Mesendoderm (in vitro differentiated cells): ENCODE data around the gene IL27RA.

Experiments used
- DNase-seq: peaks from one replicate; pipeline ENCODE4 v3.0.0; 2013
- H2AK5ac ChIP-seq: 2 replicates; pipeline ENCODE4 v1.6.1; 2013; ENCODE audit warnings: low read length, inconsistent platforms
- H2BK120ac ChIP-seq: 2 replicates; pipeline ENCODE4 v1.6.1; 2013; ENCODE audit warnings: low read depth, mild to moderate bottlenecking, low read length, moderate library complexity, mixed read lengths
- H2BK15ac ChIP-seq: replicated peaks from 2 replicates; pipeline ENCODE4 v1.6.1; 2013; ENCODE audit warnings: low read depth, mild to moderate bottlenecking, moderate library complexity
- H2BK5ac ChIP-seq: 2 replicates; pipeline ENCODE4 v1.6.1; 2013; ENCODE audit warnings: low read length, inconsistent platforms
- H3K18ac ChIP-seq: 2 replicates; pipeline ENCODE4 v1.6.1; 2013; ENCODE audit warnings: mild to moderate bottlenecking, low read length, mixed read lengths
- H3K23ac ChIP-seq: one replicate; pipeline ENCODE4 v1.6.1; 2013; ENCODE audit warnings: low read length
- H3K27ac ChIP-seq: 2 replicates; pipeline ENCODE4 v1.5.1; 2013; ENCODE audit warnings: low read depth, mild to moderate bottlenecking, inconsistent platforms, low read length, moderate library complexity
- H3K27me3 ChIP-seq: 2 replicates; pipeline ENCODE4 v1.6.1; 2013; ENCODE audit warnings: low read length, control low read depth, mild to moderate bottlenecking, inconsistent platforms; ENCODE audit not compliant: insufficient read depth, poor library complexity
- H3K36me3 ChIP-seq: 2 replicates; pipeline ENCODE4 v1.6.1; 2013; ENCODE audit warnings: low read length, inconsistent platforms; ENCODE audit not compliant: control insufficient read depth, insufficient read depth
- H3K4ac ChIP-seq: one replicate; pipeline ENCODE4 v1.6.1; 2013; ENCODE audit warnings: low read depth, mild to moderate bottlenecking, low read length, moderate library complexity
- H3K4me1 ChIP-seq: 2 replicates; pipeline ENCODE4 v1.6.1; 2013; ENCODE audit warnings: low read depth, low read length, inconsistent platforms; ENCODE audit not compliant: control insufficient read depth
- H3K4me2 ChIP-seq: 2 replicates; pipeline ENCODE4 v1.6.1; 2013; ENCODE audit warnings: low read length
- H3K4me3 ChIP-seq: 2 replicates; pipeline ENCODE4 v1.5.1; 2013; ENCODE audit warnings: mild to moderate bottlenecking, low read length
- H3K56ac ChIP-seq: one replicate; pipeline ENCODE4 v1.6.1; 2013; ENCODE audit warnings: low read length
- H3K79me1 ChIP-seq: 2 replicates; pipeline ENCODE4 v1.6.1; 2013; ENCODE audit warnings: low read length, inconsistent platforms
- H3K79me2 ChIP-seq: 2 replicates; pipeline ENCODE4 v1.6.1; 2013; ENCODE audit warnings: mild to moderate bottlenecking, low read length; ENCODE audit not compliant: control insufficient read depth, insufficient read depth
- H3K9ac ChIP-seq: 2 replicates; pipeline ENCODE4 v1.6.1; 2013; ENCODE audit warnings: low read length, inconsistent platforms
- H4K5ac ChIP-seq: one replicate; pipeline ENCODE4 v1.6.1; 2013; ENCODE audit warnings: low read length
- H4K8ac ChIP-seq: one replicate; pipeline ENCODE4 v1.6.1; 2013; ENCODE audit warnings: low read depth, mild to moderate bottlenecking, control low read depth, low read length, moderate library complexity
- WGBS: extraction: QIAGEN DNeasy Blood & Tissue Kit; methylation state at CpG from one replicate; pipeline ENCODE4 v1.1.7; 2013; ENCODE audit warnings: low lambda C conversion rate, missing lambda C conversion rate; ENCODE audit not compliant: insufficient coverage; ENCODE audit errors: extremely low coverage; 5-methylcytosine and 5-hydroxymethylcytosine counted together

Gene IL27RA

DNA sequence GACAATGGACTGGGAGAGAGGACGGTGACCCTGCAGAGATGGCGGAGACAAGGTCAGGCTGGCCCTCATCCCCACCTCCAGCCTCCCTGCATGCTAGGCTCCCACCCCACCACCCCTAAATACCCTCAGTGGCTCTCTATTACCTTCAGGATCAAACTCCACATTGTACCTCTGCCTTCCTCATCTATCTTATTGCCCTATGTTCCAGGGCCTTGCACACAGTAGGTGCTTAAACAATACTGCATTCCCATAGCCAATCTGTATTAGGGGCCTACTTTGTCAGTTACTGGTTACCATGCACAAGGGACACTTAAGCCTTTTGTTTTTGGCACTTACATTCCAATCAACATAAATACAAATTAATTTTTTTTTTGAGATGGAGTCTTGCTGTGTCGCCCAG is 23.8 kb downstream of the IL27RA start:
- Histone ChIP-seq H3K18ac (no peak overlapping the region), H3K56ac (no peak overlapping the region), H3K23ac (no peak overlapping the region), H3K9ac (no peak overlapping the region), H4K5ac (no peak overlapping the region), H3K36me3 (no peaks in the 10 kb centered on the region), H4K8ac (no peak overlapping the region), H3K4me3 (no peak overlapping the region), H3K4ac (no peak overlapping the region), H3K79me1 (no peaks in the 10 kb centered on the region), H3K4me1 (peaks cover 2% of the 10 kb centered on the region), H2AK5ac (no peak overlapping the region), H3K79me2 (no peaks in the 10 kb centered on the region), H2BK120ac (no peak overlapping the region), H3K27ac (no peak overlapping the region), H2BK15ac (no peak overlapping the region), H2BK5ac (no peak overlapping the region), H3K4me2 (no peak overlapping the region), H3K27me3 (peaks cover 2% of the 10 kb centered on the region)
- no CpG with 5 or more reads among the region's 3 CpGs for WGBS
- no peak for DNase-seq

DNA sequence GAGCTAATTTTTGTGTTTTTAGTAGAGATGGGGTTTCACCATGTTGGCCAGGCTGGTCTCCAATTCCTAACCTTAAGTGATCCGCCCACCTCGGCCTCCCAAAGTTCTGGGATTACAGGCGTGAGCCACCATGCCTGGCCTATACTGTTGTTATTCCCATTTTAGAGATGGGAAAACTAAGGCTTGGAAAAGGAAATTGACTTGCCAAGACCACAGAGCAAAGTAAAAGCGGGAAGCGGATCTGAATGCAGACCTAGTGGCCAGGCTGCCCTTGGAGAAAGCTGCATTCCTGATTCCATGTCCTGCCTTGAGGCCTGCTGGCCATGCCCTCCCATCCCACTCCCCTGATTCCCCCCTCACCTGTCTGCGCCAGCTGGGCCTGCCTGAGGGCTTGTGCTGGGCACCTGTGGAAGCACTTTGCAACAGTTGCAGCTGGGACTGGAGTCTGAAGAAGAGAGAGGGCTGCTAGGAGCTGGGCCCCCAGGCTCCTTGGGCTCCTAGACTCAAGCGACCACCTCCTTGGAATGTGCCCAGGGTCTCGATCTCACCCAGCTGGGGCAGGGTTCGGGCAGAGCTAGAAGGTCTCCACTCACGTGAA is 24.6 kb downstream of the IL27RA start:
- H3K9ac ChIP-seq: no peak overlapping the region
- no peak for DNase-seq
- no peak overlapping the region for H3K4ac ChIP-seq
- no peak overlapping the region for H2BK15ac ChIP-seq
- no peak overlapping the region for H3K27ac ChIP-seq
- no peaks in the 10 kb centered on the region for H3K36me3 ChIP-seq
- no peak overlapping the region for H2AK5ac ChIP-seq
- no peaks in the 10 kb centered on the region for H3K79me2 ChIP-seq
- peaks cover 2% of the 10 kb centered on the region for H3K4me1 ChIP-seq
- H3K27me3 ChIP-seq: peaks cover 2% of the 10 kb centered on the region
- H4K5ac ChIP-seq: no peak overlapping the region
- H4K8ac ChIP-seq: no peak overlapping the region
- no peak overlapping the region for H2BK5ac ChIP-seq
- H3K18ac ChIP-seq: no peak overlapping the region
- no peak overlapping the region for H2BK120ac ChIP-seq
- no peak overlapping the region for H3K23ac ChIP-seq
- no peak overlapping the region for H3K56ac ChIP-seq
- no peak overlapping the region for H3K4me2 ChIP-seq
- no CpG with 5 or more reads among the region's 10 CpGs for WGBS
- H3K79me1 ChIP-seq: no peaks in the 10 kb centered on the region
- no peak overlapping the region for H3K4me3 ChIP-seq

DNA sequence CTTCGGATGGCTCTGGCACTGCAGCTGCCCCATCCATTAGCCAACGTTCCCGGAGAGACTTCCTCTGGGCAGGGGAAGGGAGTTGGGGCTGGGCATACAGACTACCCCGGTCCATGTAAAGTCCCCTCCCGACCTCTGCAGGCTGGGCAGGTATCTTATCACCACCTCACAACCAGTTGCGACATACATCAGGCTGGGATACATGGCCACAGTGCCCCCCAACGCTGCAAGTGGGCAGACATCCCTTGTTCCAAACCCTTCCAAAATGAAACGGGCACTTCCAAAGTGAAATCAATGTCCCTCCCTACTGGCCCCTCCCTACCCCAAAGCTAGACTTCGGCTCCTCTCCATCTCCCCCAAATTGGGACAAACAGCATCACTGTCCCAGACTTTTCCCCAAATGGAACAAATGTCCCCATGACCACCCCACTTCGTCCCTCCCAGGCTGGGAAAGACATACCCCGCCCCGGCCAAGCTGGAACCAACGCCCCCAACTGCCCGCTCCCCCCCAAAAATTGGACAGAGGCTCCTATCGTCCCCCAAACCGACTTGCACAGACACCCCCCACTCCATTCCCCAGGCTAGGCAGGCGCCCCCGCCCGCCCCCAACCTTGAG is 25.3 kb downstream of the IL27RA start:
- H3K18ac ChIP-seq: peak overlapping the region; percentile 41
- no peaks in the 10 kb centered on the region for H3K79me2 ChIP-seq
- peak; percentile 40 for DNase-seq
- H3K27me3 ChIP-seq: peaks cover 2% of the 10 kb centered on the region
- H2AK5ac ChIP-seq: no peak overlapping the region
- no peak overlapping the region for H3K23ac ChIP-seq
- H3K56ac ChIP-seq: peak overlapping the region; percentile 85
- H2BK15ac ChIP-seq: no peak overlapping the region
- H3K79me1 ChIP-seq: no peaks in the 10 kb centered on the region
- no peak overlapping the region for H4K5ac ChIP-seq
- WGBS: no CpG with 5 or more reads among the region's 19 CpGs
- peak overlapping the region; percentile 77 for H3K9ac ChIP-seq
- H3K4me1 ChIP-seq: peaks cover 2% of the 10 kb centered on the region
- H4K8ac ChIP-seq: peak overlapping the region; percentile 30
- H2BK5ac ChIP-seq: no peak overlapping the region
- peak overlapping the region; percentile 67 for H3K4me2 ChIP-seq
- H3K4me3 ChIP-seq: peak overlapping the region; percentile 62
- H2BK120ac ChIP-seq: no peak overlapping the region
- H3K4ac ChIP-seq: no peak overlapping the region
- no peak overlapping the region for H3K27ac ChIP-seq
- H3K36me3 ChIP-seq: no peaks in the 10 kb centered on the region

DNA sequence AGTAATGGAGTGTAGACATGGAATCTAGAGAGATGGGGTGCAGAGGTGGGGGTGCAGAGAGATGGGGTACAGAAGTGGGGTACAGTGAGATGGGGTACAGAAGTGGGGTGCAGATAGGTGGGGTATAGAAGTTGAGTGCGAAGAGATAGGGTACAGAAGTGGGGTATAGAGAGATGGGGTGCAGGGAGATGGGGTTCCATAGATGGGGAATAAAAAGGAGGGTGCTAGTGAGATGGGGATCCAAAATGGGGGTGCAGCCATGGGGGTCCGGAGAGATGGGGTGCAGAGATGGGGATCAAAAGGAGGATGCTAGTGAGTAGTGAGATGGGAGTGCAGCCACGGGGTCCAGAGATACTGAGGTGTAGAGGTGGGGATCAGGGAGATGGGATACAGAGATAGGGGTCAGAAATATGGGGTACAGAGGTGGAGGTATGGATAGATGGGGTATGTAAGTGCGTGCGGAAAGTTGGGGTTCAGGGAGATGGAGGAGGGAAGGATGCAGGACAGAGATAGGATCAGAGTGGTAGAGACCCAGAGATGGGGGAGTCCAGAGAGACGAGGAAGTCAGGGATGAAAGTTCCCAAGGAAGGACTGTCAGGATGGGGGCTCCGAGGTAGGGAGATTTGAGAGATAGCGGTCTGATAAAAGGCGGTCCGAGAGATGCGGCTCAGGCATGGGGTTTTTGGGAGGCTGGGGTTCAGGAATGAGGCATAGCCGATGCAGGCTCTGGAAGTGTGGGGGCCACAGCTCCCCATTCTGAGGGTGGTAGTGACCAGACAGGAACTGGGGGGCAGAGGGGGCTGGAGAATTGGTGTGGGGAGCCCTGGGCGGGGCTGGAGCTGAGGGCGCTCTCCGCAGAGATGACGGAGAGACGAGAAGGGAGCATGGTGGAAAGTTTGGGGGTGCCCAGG is 26.9 kb downstream of the IL27RA start:
- Histone ChIP-seq H3K79me2 (no peaks in the 10 kb centered on the region), H3K4me3 (no peak overlapping the region), H3K27me3 (peaks cover 2% of the 10 kb centered on the region), H3K23ac (no peak overlapping the region), H3K36me3 (no peaks in the 10 kb centered on the region), H3K4me1 (peaks cover 2% of the 10 kb centered on the region), H3K9ac (peak overlapping the region; percentile 40), H3K27ac (no peak overlapping the region), H2AK5ac (no peak overlapping the region), H3K4ac (no peak overlapping the region), H3K4me2 (peak overlapping the region; percentile 48), H2BK120ac (no peak overlapping the region), H4K5ac (no peak overlapping the region), H2BK5ac (no peak overlapping the region), H2BK15ac (no peak overlapping the region), H3K56ac (peak overlapping the region; percentile 60), H4K8ac (no peak overlapping the region), H3K79me1 (no peaks in the 10 kb centered on the region), H3K18ac (no peak overlapping the region)
- WGBS: 100% methylated on average over 1 of the region's 17 CpGs
- DNase-seq: no peak

DNA sequence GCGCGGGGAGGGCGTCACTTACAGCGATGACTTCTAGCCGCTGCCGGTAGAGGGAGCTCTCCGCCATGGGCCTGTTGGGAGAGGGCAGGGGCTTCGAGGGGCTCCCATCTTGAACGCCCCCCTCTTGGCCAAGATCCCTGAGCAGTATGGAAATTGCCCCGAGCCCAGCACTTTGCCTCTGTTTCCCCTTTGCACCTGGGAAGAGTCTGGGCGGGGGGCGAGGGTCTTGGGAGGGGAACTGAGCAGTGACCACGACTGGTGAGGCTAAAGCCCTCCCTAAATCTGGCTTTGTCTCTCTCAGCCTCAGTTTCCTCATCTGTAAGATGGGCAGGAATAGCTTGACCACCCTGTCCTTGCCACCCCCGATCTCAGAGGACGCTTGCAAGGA is 27.5 kb downstream of the IL27RA start:
- H3K27me3 ChIP-seq: peaks cover 2% of the 10 kb centered on the region
- H3K4me1 ChIP-seq: peaks cover 2% of the 10 kb centered on the region
- no peak overlapping the region for H3K23ac ChIP-seq
- no peak overlapping the region for H4K8ac ChIP-seq
- no peak overlapping the region for H3K9ac ChIP-seq
- no peak overlapping the region for H2BK120ac ChIP-seq
- no CpG with 5 or more reads among the region's 15 CpGs for WGBS
- H2AK5ac ChIP-seq: no peak overlapping the region
- H3K18ac ChIP-seq: no peak overlapping the region
- H3K56ac ChIP-seq: no peak overlapping the region
- no peak overlapping the region for H3K4me3 ChIP-seq
- no peak overlapping the region for H3K27ac ChIP-seq
- H4K5ac ChIP-seq: no peak overlapping the region
- H3K4me2 ChIP-seq: no peak overlapping the region
- H3K36me3 ChIP-seq: no peaks in the 10 kb centered on the region
- no peaks in the 10 kb centered on the region for H3K79me2 ChIP-seq
- no peak for DNase-seq
- H3K4ac ChIP-seq: no peak overlapping the region
- H2BK5ac ChIP-seq: no peak overlapping the region
- H2BK15ac ChIP-seq: no peak overlapping the region
- no peaks in the 10 kb centered on the region for H3K79me1 ChIP-seq
